Tibial nerve (tissue), 4 donors: Measurements from ENCODE around the gene BTRC. TPM values are rescaled to one million over a fixed set of nuclear protein-coding genes. Genes with fewer than 3 reads are reported as not detected.

Experiments used
- DNase-seq, 2 donors: peaks; one replicate each; pipeline ENCODE4 v3.0.0-alpha.2; 2019; ENCODE audit warnings: low spot score in 2 of 2
- H3K27ac ChIP-seq, 4 donors: fragments of 200-600 bp; sonication (generic) in 3 of 4; one replicate each; pipeline ENCODE4 v1.5.1; 2017 to 2019; ENCODE audit warnings: mild to moderate bottlenecking in 1 of 4
- H3K27me3 ChIP-seq, 2 donors: fragments of 200-600 bp; sonication (generic) in 1 of 2; one replicate each; pipeline versions ENCODE4 v1.5.1 to v1.6.0; 2017 to 2019
- H3K36me3 ChIP-seq, 3 donors: fragments of 200-600 bp; sonication (generic); one replicate each; pipeline ENCODE4 v1.5.1; 2018 to 2019
- H3K4me1 ChIP-seq, 4 donors: fragments of 200-600 bp; sonication (generic) in 3 of 4; one replicate each; pipeline ENCODE4 v1.5.1; 2017 to 2019
- H3K4me3 ChIP-seq, 4 donors: fragments of 200-600 bp; sonication (generic) in 3 of 4; one replicate each; pipeline ENCODE4 v1.5.1; 2017 to 2019; ENCODE audit warnings: mild to moderate bottlenecking in 1 of 4, moderate library complexity in 1 of 4
- H3K9me3 ChIP-seq, 4 donors: fragments of 200-600 bp; sonication (generic) in 3 of 4; one replicate each; pipeline ENCODE4 v1.5.1; 2017 to 2019
- CTCF ChIP-seq, 5 experiments: fragments of 200-600 bp in 3 of 5; fragments of 450-650 bp in 2 of 5; sonication (generic) in 3 of 5; IDR thresholded peaks; one replicate each; pipeline ENCODE4 v1.5.1; 2016 to 2019; ENCODE audit warnings: antibody characterized with exemption in 5 of 5, mild to moderate bottlenecking in 3 of 5, moderate library complexity in 2 of 5
- EP300 ChIP-seq, 2 donors: sonication (generic); formaldehyde crosslinking; IDR thresholded peaks; one replicate each; pipeline ENCODE4 v1.6.1; 2017; ENCODE audit warnings: antibody characterized with exemption in 2 of 2, mild to moderate bottlenecking in 1 of 2
- POLR2A ChIP-seq, 2 donors: fragments of 450-650 bp; IDR thresholded peaks; one replicate each; pipeline ENCODE4 v1.6.1; 2017; ENCODE audit warnings: antibody characterized with exemption in 2 of 2, mild to moderate bottlenecking in 2 of 2, moderate library complexity in 2 of 2
- WGBS, 2 donors: methylation state at CpG; one replicate each; pipeline ENCODE4 v1.1.5; 2018; 5-methylcytosine and 5-hydroxymethylcytosine counted together
- total RNA-seq, 4 donors: library from RNA; depleted of rRNA; stranded (reverse); fragments of >200 nt; gene quantifications; one replicate each; pipeline ENCODE4 v1.1.0, GENCODE V29; 2016

Gene BTRC
- total RNA-seq, 4 donors from 2014 or later = 7.9 to 14.2 (median 8.8) TPM

GRCh38 chr10:101451667-101452069 is 97.7 kb downstream of the BTRC start:
- 66 to 72% methylated on average over 8 of the region's 8 CpGs for WGBS, 2 donors

GRCh38 chr10:101452176-101452575 is 98.2 kb downstream of the BTRC start:
- no peak overlapping the region for H3K4me3 ChIP-seq
- no peak overlapping the region for H3K27ac ChIP-seq
- 96 to 100% methylated on average over 1 of the region's 1 CpG for WGBS, 2 donors
- TF ChIP-seq POLR2A (IDR thresholded peaks at IDR 0.05) = no peak
- no peak for TF ChIP-seq CTCF (IDR thresholded peaks at IDR 0.05)
- no peak for TF ChIP-seq EP300 (IDR thresholded peaks at IDR 0.05)
- no peaks in the 10 kb centered on the region for H3K27me3 ChIP-seq
- H3K4me1 ChIP-seq = no peaks in the 10 kb centered on the region
- DNase-seq = no peak
- no peaks in the 10 kb centered on the region for H3K9me3 ChIP-seq
- H3K36me3 ChIP-seq = no peaks in the 10 kb centered on the region

More at GRCh38 chr10:101451667-101452069, 97.7 kb downstream of the BTRC start:
- Histone ChIP-seq H3K36me3 (no peaks in the 10 kb centered on the region), H3K27ac (no peak overlapping the region), H3K9me3 (no peaks in the 10 kb centered on the region), H3K4me1 (no peaks in the 10 kb centered on the region), H3K4me3 (no peak overlapping the region), H3K27me3 (no peaks in the 10 kb centered on the region)
- TF ChIP-seq POLR2A (IDR thresholded peaks at IDR 0.05) = no peak
- no peak for DNase-seq

GRCh38 chr10:101452593-101452992 is 98.6 kb downstream of the BTRC start:
- Histone ChIP-seq H3K4me3 (no peak overlapping the region), H3K4me1 (no peaks in the 10 kb centered on the region), H3K9me3 (no peaks in the 10 kb centered on the region), H3K27ac (no peak overlapping the region), H3K36me3 (no peaks in the 10 kb centered on the region), H3K27me3 (no peaks in the 10 kb centered on the region)
- TF ChIP-seq CTCF (IDR thresholded peaks at IDR 0.05) (no peak), EP300 (IDR thresholded peaks at IDR 0.05) (no peak), POLR2A (IDR thresholded peaks at IDR 0.05) (no peak)
- 91 to 98% methylated on average over 1 of the region's 1 CpG for WGBS, 2 donors
- no peak for DNase-seq

- Histone ChIP-seq H3K27me3 (no peaks in the 10 kb centered on the region), H3K9me3 (no peaks in the 10 kb centered on the region), H3K4me1 (no peaks in the 10 kb centered on the region), H3K36me3 (no peaks in the 10 kb centered on the region), H3K4me3 (no peak overlapping the region), H3K27ac (no peak overlapping the region)
- no peak for TF ChIP-seq EP300 (IDR thresholded peaks at IDR 0.05)
- TF ChIP-seq POLR2A (IDR thresholded peaks at IDR 0.05) = no peak
- TF ChIP-seq CTCF (IDR thresholded peaks at IDR 0.05) = no peak
- no peak for DNase-seq
- 97 to 100% methylated on average over 1 of the region's 1 CpG for WGBS, 2 donors
These were observed 99.4 kb downstream of the BTRC start for GRCh38 chr10:101453318-101453717.

- TF ChIP-seq EP300 (IDR thresholded peaks at IDR 0.05) = no peak
- no peak for TF ChIP-seq POLR2A (IDR thresholded peaks at IDR 0.05)
- no peak for TF ChIP-seq CTCF (IDR thresholded peaks at IDR 0.05)
- Histone ChIP-seq H3K4me1 (no peaks in the 10 kb centered on the region), H3K27me3 (no peaks in the 10 kb centered on the region), H3K4me3 (no peak overlapping the region), H3K9me3 (no peaks in the 10 kb centered on the region), H3K36me3 (no peaks in the 10 kb centered on the region), H3K27ac (no peak overlapping the region)
- WGBS, 2 donors = 84% methylated on average over 6 of the region's 6 CpGs
- DNase-seq = no peak
These were observed 100.1 kb downstream of the BTRC start for GRCh38 chr10:101453791-101454718.
